PC-3 (cell line): Measurements from ENCODE around the gene CRY1.

Experiments
- CTCF ChIP-seq: fragments of 300-600 bp; sonication (generic); conservative IDR thresholded peaks from 2 replicates; pipeline ENCODE4 v1.5.1; 2017; ENCODE audit warnings: antibody characterized with exemption, low read depth, mild to moderate bottlenecking, low read length
- EZH2 ChIP-seq: fragments of 300-600 bp; sonication (generic); IDR thresholded peaks from one replicate; pipeline ENCODE4 v1.6.1; 2017; ENCODE audit warnings: antibody characterized with exemption, mild to moderate bottlenecking, low read length; ENCODE audit not compliant: unreplicated experiment

- TF ChIP-seq CTCF, result no peak
- TF ChIP-seq EZH2, result no peak
Observed at GRCh38 chr12:107011519-107011918, 81.8 kb downstream of the CRY1 start.
